ENCODE data around the gene ADGRL2. TPM values are rescaled to one million over a fixed set of nuclear protein-coding genes. Genes with fewer than 3 reads are reported as not detected.

Gene ADGRL2
- total RNA-seq, 1 donor from 2014 or later = 21.6 TPM

DNA sequence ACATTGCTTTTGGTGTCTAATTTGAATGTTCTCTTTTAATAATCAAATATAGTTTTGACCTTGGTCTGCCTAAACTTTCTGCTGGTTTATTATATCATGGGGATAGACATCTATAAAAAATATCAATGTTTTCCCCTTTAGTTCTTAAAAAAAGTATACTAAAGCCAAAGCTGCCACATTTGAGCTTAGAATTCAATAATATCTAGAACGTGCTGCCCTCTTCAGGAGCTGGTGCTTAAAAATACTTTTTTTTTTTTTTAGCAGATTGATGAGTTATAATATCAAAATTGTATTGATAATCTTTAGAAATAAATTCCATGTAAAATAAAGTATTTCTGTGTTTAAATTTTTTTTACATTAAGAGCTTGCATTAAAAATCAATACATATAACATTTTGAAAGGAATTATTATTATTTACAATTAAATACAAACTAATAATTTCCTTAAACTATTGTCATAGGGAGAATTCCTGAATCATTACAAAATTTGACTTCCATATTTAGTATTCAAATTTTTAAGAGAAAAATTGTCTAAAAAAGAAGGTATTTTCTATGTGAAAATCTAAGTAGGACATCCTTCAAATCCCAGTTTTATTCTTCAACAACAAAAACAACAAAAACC, 40.1 kb upstream of the ADGRL2 start:
- no peak for DNase-seq (ENCODE audit: low read depth)
- no peak overlapping the region for H3K4me3 ChIP-seq (ENCODE audit: low read depth, low read length)
- TF ChIP-seq, protein P1, sequence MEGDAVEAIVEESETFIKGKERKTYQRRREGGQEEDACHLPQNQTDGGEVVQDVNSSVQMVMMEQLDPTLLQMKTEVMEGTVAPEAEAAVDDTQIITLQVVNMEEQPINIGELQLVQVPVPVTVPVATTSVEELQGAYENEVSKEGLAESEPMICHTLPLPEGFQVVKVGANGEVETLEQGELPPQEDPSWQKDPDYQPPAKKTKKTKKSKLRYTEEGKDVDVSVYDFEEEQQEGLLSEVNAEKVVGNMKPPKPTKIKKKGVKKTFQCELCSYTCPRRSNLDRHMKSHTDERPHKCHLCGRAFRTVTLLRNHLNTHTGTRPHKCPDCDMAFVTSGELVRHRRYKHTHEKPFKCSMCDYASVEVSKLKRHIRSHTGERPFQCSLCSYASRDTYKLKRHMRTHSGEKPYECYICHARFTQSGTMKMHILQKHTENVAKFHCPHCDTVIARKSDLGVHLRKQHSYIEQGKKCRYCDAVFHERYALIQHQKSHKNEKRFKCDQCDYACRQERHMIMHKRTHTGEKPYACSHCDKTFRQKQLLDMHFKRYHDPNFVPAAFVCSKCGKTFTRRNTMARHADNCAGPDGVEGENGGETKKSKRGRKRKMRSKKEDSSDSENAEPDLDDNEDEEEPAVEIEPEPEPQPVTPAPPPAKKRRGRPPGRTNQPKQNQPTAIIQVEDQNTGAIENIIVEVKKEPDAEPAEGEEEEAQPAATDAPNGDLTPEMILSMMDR (conservative IDR thresholded peaks at IDR 0.05; ENCODE audit: low read depth, low read length) = peak; percentile 50

DNA sequence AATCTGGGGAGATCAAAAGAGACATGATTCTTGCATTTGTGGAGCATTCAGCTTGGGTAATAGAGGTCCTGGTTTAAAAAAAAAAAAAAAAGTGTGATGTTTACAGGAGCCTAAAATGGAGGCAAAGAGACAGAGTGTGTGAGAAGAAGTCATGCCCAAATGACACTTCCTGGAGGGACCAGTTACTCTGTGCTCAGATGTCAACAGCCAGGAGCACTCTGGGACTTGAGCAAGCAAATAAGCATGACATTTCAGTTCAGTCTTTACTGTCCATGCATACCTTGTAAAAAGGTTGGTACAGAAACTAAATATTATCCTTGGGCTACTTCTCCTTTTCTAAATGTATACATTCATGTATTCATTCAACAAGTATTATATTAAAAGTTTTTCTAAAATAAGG, 25.2 kb upstream of the ADGRL2 start:
- DNase-seq (ENCODE audit: low read depth) = no peak
- no peak overlapping the region for H3K4me3 ChIP-seq (ENCODE audit: low read depth, low read length)
- TF ChIP-seq, protein P1 (conservative IDR thresholded peaks at IDR 0.05; ENCODE audit: low read depth, low read length) = no peak

DNA sequence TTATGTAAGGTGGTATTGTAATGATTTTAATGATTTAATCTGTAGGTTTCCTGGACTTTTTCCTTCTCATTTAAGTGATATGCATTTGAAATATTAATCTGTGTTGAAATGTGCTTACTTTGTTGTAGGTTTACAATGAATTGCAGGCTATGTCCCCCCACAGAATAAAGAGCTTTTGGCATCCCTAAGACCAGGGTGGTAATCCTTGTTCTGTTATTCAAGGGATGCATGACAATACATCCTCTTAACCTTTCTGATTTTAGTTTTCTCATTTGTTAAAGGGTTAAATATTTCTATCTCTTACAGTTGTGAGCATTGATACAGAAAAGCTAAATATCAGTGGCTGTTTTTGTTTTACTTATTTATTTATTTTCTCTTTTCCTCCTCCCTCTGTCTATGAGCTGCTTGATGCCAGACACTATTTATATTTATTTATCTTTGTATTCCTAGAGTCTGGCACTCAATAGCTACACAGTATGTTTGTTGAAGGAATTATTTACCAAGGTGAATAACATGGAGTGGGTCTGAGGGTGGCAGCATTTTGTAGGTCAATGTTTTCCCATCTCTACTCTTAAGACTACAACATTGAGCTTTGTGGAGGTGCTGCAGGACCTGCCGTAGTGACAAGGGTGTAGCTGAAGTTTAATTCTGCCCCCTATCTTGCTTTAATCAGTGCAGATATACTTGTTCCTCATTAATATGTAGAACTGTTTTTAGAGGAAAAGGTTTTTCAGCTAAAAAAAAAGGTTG, 19.9 kb upstream of the ADGRL2 start:
- TF ChIP-seq, protein P1 (conservative IDR thresholded peaks at IDR 0.05; ENCODE audit: low read depth, low read length) = no peak

GRCh38 chr1:81781749-81782148, 19.0 kb upstream of the ADGRL2 start:
- H3K4me3 ChIP-seq (ENCODE audit: low read depth, low read length) = no peak overlapping the region
- no peak for DNase-seq (ENCODE audit: low read depth)
- TF ChIP-seq, protein P1 (conservative IDR thresholded peaks at IDR 0.05; ENCODE audit: low read depth, low read length) = peak; percentile 31

More for the DNA sequence above, 19.9 kb upstream of the ADGRL2 start:
- no peak overlapping the region for H3K4me3 ChIP-seq (ENCODE audit: low read depth, low read length)
- no peak for DNase-seq (ENCODE audit: low read depth)

DNA sequence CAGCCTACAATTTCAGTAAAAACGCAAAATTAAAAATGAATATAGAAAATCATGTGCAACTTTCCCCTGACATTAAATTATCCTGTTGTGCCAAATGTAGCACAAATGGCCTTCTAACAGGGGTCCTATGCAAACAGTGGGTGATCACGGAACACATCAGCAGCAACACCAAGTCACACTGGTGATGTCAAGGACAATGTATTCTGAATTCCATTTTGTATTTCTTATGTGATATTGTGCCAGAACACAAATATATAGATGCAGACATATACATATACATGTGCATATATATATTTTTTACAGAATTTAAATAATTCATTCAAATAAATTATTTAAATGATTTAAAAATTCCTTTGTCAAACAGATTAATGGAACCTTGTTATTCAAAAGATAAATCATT, 8.6 kb upstream of the ADGRL2 start:
- TF ChIP-seq, protein P1 (conservative IDR thresholded peaks at IDR 0.05; ENCODE audit: low read depth, low read length) = no peak
- no peak overlapping the region for H3K4me3 ChIP-seq (ENCODE audit: low read depth, low read length)
- DNase-seq (ENCODE audit: low read depth) = no peak

DNA sequence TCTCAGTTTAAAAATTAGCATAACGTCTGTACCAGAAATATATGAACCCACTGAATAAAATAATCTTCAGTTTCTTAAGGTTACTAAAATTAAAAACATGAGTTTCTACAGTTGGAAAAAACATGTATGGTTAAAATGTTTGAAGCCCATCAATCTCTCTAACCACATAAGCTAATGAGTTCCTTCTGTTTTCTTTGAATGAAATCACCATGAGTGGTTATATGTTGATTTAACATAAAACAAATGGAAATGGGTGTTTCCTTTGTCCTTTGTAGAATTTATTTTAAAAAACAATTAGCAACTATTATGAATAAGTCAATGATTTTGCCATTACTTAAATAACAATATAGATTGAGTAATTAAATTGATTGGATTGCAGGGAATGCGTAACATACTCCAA, 3.0 kb upstream of the ADGRL2 start:
- TF ChIP-seq, protein P1 (conservative IDR thresholded peaks at IDR 0.05; ENCODE audit: low read depth, low read length) = no peak
- no peak for DNase-seq (ENCODE audit: low read depth)
- no peak overlapping the region for H3K4me3 ChIP-seq (ENCODE audit: low read depth, low read length)

Data from epithelial cell of proximal tubule (primary cell).